IMR-90 (cell line): ENCODE data around the gene SRP14. TPM values are rescaled to one million over a fixed set of nuclear protein-coding genes. Genes with fewer than 3 reads are reported as not detected.

Experiments used
- ATAC-seq: fragments of 200-7000 bp; cut with Tn5 transposase; 2 replicates; pipeline ENCODE4 v1.9.1; 2020; ENCODE audit warnings: low read depth, mild to moderate bottlenecking, moderate library complexity
- BruUV-seq: library from RNA; stranded (reverse); fragments of 400-500 nt; replicated peaks from 2 replicates; lab custom pipeline; 2021; lab: Mats Ljungman, UMichigan
- CTCF ChIA-PET: fragments of 300-600 bp; formaldehyde crosslinking; extraction: SDS; loops from one replicate; lab custom pipeline; 2021; ENCODE audit warnings: antibody characterized with exemption; lab: Yijun Ruan, JAX
- POLR2A ChIA-PET: fragments of 300-600 bp; sonication (Branson Sonifier 250); formaldehyde crosslinking; loops from one replicate; lab custom pipeline; 2022; ENCODE audit warnings: antibody characterized with exemption; ENCODE audit not compliant: unreplicated experiment; lab: Charles Lee
- DNase-seq: peaks from one replicate; pipeline ENCODE4 v3.0.0; 2013
- H2AFZ ChIP-seq: replicated peaks from 2 replicates; pipeline ENCODE3; 2013; ENCODE audit warnings: low read length, mild to moderate bottlenecking; ENCODE audit not compliant: poor library complexity
- H2AK5ac ChIP-seq: 2 replicates; pipeline ENCODE4 v1.6.1; 2013; ENCODE audit warnings: low read depth, low read length, inconsistent platforms
- H2AK9ac ChIP-seq: replicated peaks from 2 replicates; pipeline ENCODE3; 2013; ENCODE audit warnings: mild to moderate bottlenecking, low read depth, low read length, moderate library complexity; ENCODE audit not compliant: poor library complexity
- H2BK120ac ChIP-seq: 2 replicates; pipeline ENCODE4 v1.6.1; 2013; ENCODE audit warnings: low read depth, low read length, inconsistent platforms
- H2BK15ac ChIP-seq: 3 replicates; pipeline ENCODE4 v1.6.1; 2013; ENCODE audit warnings: low read depth, low read length, inconsistent platforms
- H2BK20ac ChIP-seq: 2 replicates; pipeline ENCODE4 v1.6.1; 2013; ENCODE audit warnings: low read depth, mild to moderate bottlenecking, inconsistent platforms, low read length, moderate library complexity
- H2BK5ac ChIP-seq: 2 replicates; pipeline ENCODE4 v1.6.1; 2013; ENCODE audit warnings: mild to moderate bottlenecking, low read depth, low read length, inconsistent platforms; ENCODE audit not compliant: poor library complexity, severe bottlenecking
- H3K14ac ChIP-seq: replicated peaks from 2 replicates; pipeline ENCODE4 v1.6.1; 2013; ENCODE audit warnings: low read depth, low read length, inconsistent platforms
- H3K18ac ChIP-seq: 2 replicates; pipeline ENCODE4 v1.6.1; 2013; ENCODE audit warnings: low read depth, low read length, control low read depth
- H3K23ac ChIP-seq: 2 replicates; pipeline ENCODE4 v1.6.1; 2013; ENCODE audit warnings: low read depth, low read length, inconsistent platforms
- H3K27ac ChIP-seq: 2 replicates; pipeline ENCODE4 v1.5.1; 2013; ENCODE audit warnings: mild to moderate bottlenecking, control low read depth, low read length; ENCODE audit not compliant: insufficient read depth
- H3K27me3 ChIP-seq: 2 replicates; pipeline ENCODE4 v1.6.1; 2013; ENCODE audit warnings: low read length; ENCODE audit not compliant: control insufficient read depth, insufficient read depth
- H3K36me3 ChIP-seq: 2 replicates; pipeline ENCODE4 v1.6.1; 2013; ENCODE audit warnings: low read length, mixed read lengths; ENCODE audit not compliant: control insufficient read depth, insufficient read depth
- H3K4ac ChIP-seq: 2 replicates; pipeline ENCODE4 v1.6.1; 2013; ENCODE audit warnings: low read depth, low read length, inconsistent platforms
- H3K4me1 ChIP-seq: 2 replicates; pipeline ENCODE4 v1.6.1; 2013; ENCODE audit warnings: low read length, mixed read lengths; ENCODE audit not compliant: control insufficient read depth, insufficient read depth
- H3K4me2 ChIP-seq: 2 replicates; pipeline ENCODE4 v1.6.1; 2013; ENCODE audit warnings: low read depth, mild to moderate bottlenecking, control low read depth, low read length, moderate library complexity
- H3K4me3 ChIP-seq: 2 replicates; pipeline ENCODE4 v1.5.1; 2013; ENCODE audit warnings: low read depth, mild to moderate bottlenecking, control low read depth, low read length, moderate library complexity; ENCODE audit not compliant: insufficient read depth
- H3K56ac ChIP-seq: 2 replicates; pipeline ENCODE4 v1.6.1; 2013; ENCODE audit warnings: low read length, inconsistent platforms; ENCODE audit not compliant: insufficient read depth; ENCODE audit errors: extremely low read depth
- H3K79me1 ChIP-seq, 2 experiments: 2 replicates each; pipeline ENCODE4 v1.6.1; 2013; ENCODE audit warnings: low read length in 2 of 2, inconsistent platforms in 1 of 2, low read depth in 1 of 2
- H3K9ac ChIP-seq: 2 replicates; pipeline ENCODE4 v1.6.1; 2013; ENCODE audit warnings: low read depth, low read length, control low read depth
- H3K9me1 ChIP-seq: 2 replicates; pipeline ENCODE4 v1.6.1; 2013; ENCODE audit warnings: low read length, inconsistent platforms; ENCODE audit not compliant: insufficient read depth
- H3K9me3 ChIP-seq: 2 replicates; pipeline ENCODE4 v1.6.1; 2013; ENCODE audit warnings: low read length; ENCODE audit not compliant: control insufficient read depth, insufficient read depth
- H4K20me1 ChIP-seq: 2 replicates; pipeline ENCODE4 v1.6.1; 2013; ENCODE audit warnings: low read length, inconsistent platforms; ENCODE audit not compliant: insufficient read depth
- H4K5ac ChIP-seq: 2 replicates; pipeline ENCODE4 v1.6.1; 2013; ENCODE audit warnings: mild to moderate bottlenecking, low read depth, low read length, control low read depth
- H4K8ac ChIP-seq, 2 experiments: 2 replicates each; pipeline ENCODE4 v1.6.1; 2013; ENCODE audit warnings: low read depth in 2 of 2, low read length in 2 of 2, control low read depth in 1 of 2, inconsistent platforms in 1 of 2
- H4K91ac ChIP-seq: 2 replicates; pipeline ENCODE4 v1.6.1; 2013; ENCODE audit warnings: low read depth, low read length, inconsistent platforms; ENCODE audit not compliant: insufficient read depth
- BHLHE40 ChIP-seq: fragments of 150-350 bp; IDR thresholded peaks from 2 replicates; pipeline ENCODE4 v1.6.1; 2016; ENCODE audit warnings: mild to moderate bottlenecking, low read depth, low read length
- CHD1 ChIP-seq: IDR thresholded peaks from 2 replicates; pipeline ENCODE4 v1.6.1; 2012; ENCODE audit warnings: low read depth, low read length, improper control_type of control experiment
- FOS ChIP-seq: fragments of 150-350 bp; IDR thresholded peaks from 2 replicates; pipeline ENCODE4 v1.6.1; 2016; ENCODE audit warnings: low read depth, low read length
- MAZ ChIP-seq: IDR thresholded peaks from 2 replicates; pipeline ENCODE4 v1.6.1; 2012; ENCODE audit warnings: low read depth, mild to moderate bottlenecking, low read length, improper control_type of control experiment, moderate library complexity, borderline replicate concordance
- MXI1 ChIP-seq: IDR thresholded peaks from 2 replicates; pipeline ENCODE4 v1.6.1; 2012; ENCODE audit warnings: low read depth, mild to moderate bottlenecking, low read length, moderate library complexity, borderline replicate concordance
- NFE2L2 ChIP-seq: fragments of 150-350 bp; IDR thresholded peaks from 2 replicates; pipeline ENCODE4 v1.6.1; 2016; ENCODE audit warnings: low read depth, mild to moderate bottlenecking, low read length
- POLR2A ChIP-seq: IDR thresholded peaks from 2 replicates; pipeline ENCODE4 v1.6.1; 2012; ENCODE audit warnings: mild to moderate bottlenecking, low read depth, low read length
- RCOR1 ChIP-seq: IDR thresholded peaks from 2 replicates; pipeline ENCODE4 v1.6.1; 2012; ENCODE audit warnings: mild to moderate bottlenecking, low read length, improper control_type of control experiment; ENCODE audit not compliant: insufficient replicate concordance
- RFX5 ChIP-seq: IDR thresholded peaks from 2 replicates; pipeline ENCODE4 v1.8.0; 2012; ENCODE audit warnings: low read depth, mild to moderate bottlenecking, low read length, moderate library complexity
- SMC3 ChIP-seq: fragments of 150-350 bp; IDR thresholded peaks from 2 replicates; pipeline ENCODE4 v1.6.1; 2016; ENCODE audit warnings: low read depth, mild to moderate bottlenecking, antibody characterized with exemption, low read length, moderate library complexity
- USF2 ChIP-seq: fragments of 150-350 bp; IDR thresholded peaks from 2 replicates; pipeline ENCODE4 v1.6.1; 2017; ENCODE audit warnings: mild to moderate bottlenecking, antibody characterized with exemption, low read length, low read depth
- WGBS, 2 experiments: methylation state at CpG; one replicate each; pipeline versions ENCODE4 v1.1.5 to v1.1.7; 2013; ENCODE audit warnings: missing lambda C conversion rate in 2 of 2; ENCODE audit not compliant: insufficient read length in 1 of 2; ENCODE audit errors: extremely low coverage in 2 of 2; 5-methylcytosine and 5-hydroxymethylcytosine counted together
- dilution Hi-C: fragments of 300-500 bp; cut with HindIII; formaldehyde crosslinking; loops from one replicate; pipeline ENCODE4 v1.14.3; 2018; ENCODE audit warnings: low sequenced_read_pairs; ENCODE audit not compliant: unreplicated experiment
- in situ Hi-C: fragments of 300-500 bp; cut with MboI; formaldehyde crosslinking; loops from 3 replicates; pipeline ENCODE4 v1.14.3; 2019; ENCODE audit warnings: low sequenced_read_pairs, inconsistent platforms, mixed read lengths
- intact Hi-C: fragments of 100-400 bp; cut with micrococcal nuclease; formaldehyde crosslinking; loops from 2 replicates; pipeline ENCODE4 v1.10.0; 2022
- polyA plus RNA-seq, 3 experiments: library from polyadenylated mRNA; depleted of rRNA; stranded (reverse); fragments of >200 nt; gene quantifications; 2 replicates each; pipeline ENCODE4 v1.2.3, GENCODE V29; 2012; ENCODE audit warnings: low replicate concordance in 1 of 3
- total RNA-seq: library from RNA; depleted of rRNA; stranded (reverse); fragments of >200 nt; gene quantifications from 2 replicates; pipeline ENCODE4 v1.2.3, GENCODE V29; 2012
- TF ChIP-seq, protein P1 (sequence below): conservative IDR thresholded peaks from 2 replicates; pipeline ENCODE4 v1.5.1; 2012; ENCODE audit warnings: mild to moderate bottlenecking, low read depth, low read length, improper control_type of control experiment
- TF ChIP-seq, protein P2 (sequence below): fragments of 150-350 bp; IDR thresholded peaks from 2 replicates; pipeline ENCODE4 v1.6.1; 2016; ENCODE audit warnings: low read depth, mild to moderate bottlenecking, low read length, moderate library complexity, borderline replicate concordance

Gene SRP14
- total and polyA plus RNA-seq, 2 of the 4 experiments (the other 2 are of a cell fraction), result 106 to 295 TPM

DNA sequence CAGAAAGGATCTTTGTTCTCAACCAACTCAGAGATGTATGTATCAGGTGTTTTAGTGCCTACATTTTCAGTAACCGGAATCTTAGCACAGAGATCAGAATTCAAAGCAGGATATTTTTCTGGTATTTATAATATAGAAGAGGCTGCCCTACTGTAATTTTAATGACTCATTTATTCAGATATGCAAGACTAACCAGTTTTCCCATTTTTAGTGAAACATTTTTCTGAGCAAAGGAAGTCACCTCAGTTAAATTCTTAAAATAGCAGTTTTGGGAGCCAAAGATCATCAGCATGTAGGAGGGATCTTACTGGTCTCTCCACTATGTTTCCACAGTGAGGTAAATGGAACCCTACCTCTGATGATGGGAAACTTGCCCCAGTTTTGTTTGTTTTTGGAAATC, 42.0 kb downstream of the SRP14 start:
- ChIA-PET POLR2A (no interaction called here), CTCF (no interaction called here)
- Histone ChIP-seq H3K79me1 (peaks cover 14 to 16% of the 10 kb centered on the region in 2 experiments; a peak in 3 of 4 replicates), H3K4me1 (peaks cover 6% of the 10 kb centered on the region; the same call in 1 of the 2 replicates), H4K5ac (no peak overlapping the region), H3K56ac (no peak overlapping the region), H2BK120ac (peak overlapping the region; percentile 80; the same call in 1 of the 2 replicates), H2AFZ (no peak overlapping the region), H3K4me2 (peak overlapping the region; percentile 63; the same call in 1 of the 2 replicates), H3K27ac (peak overlapping the region; percentile 37; the same call in 1 of the 2 replicates), H2AK5ac (no peak overlapping the region; the same call in 1 of the 2 replicates), H3K36me3 (peaks cover 35% of the 10 kb centered on the region), H3K23ac (peak overlapping the region; percentile 31; the same call in 1 of the 2 replicates), H2BK5ac (peak overlapping the region; percentile 93), H4K91ac (0 out of 2 replicates have a peak overlapping the region, but pooled peaks have one; percentile 63), H3K9me3 (no peaks in the 10 kb centered on the region), H3K9me1 (peaks cover 12% of the 10 kb centered on the region), H2BK15ac (peak overlapping the region; percentile 98; the same call in 1 of the 3 replicates), H3K9ac (no peak overlapping the region), H3K18ac (peak overlapping the region; percentile 24; the same call in 1 of the 2 replicates), H3K4ac (peak overlapping the region; percentile 84; the same call in 1 of the 2 replicates), H4K20me1 (no peaks in the 10 kb centered on the region; the same call in 1 of the 2 replicates), H3K27me3 (no peaks in the 10 kb centered on the region), H3K4me3 (no peak overlapping the region), H3K14ac (peak overlapping the region; percentile 89), H2AK9ac (no peak overlapping the region), H4K8ac (peak overlapping the region in 1 of 2 experiments; percentile 77; a peak in 1 of 4 replicates), H2BK20ac (peak overlapping the region; percentile 91)
- ATAC-seq (peak; percentile 78), DNase-seq (peak; percentile 56)
- dilution Hi-C loops, result no loop called here
- TF ChIP-seq MAZ, result no peak
- TF ChIP-seq USF2, result no peak
- no peak for TF ChIP-seq NFE2L2
- TF ChIP-seq SMC3, result no peak
- TF ChIP-seq RCOR1, result no peak
- TF ChIP-seq POLR2A, result no peak
- TF ChIP-seq CHD1, result no peak
- TF ChIP-seq FOS, result no peak
- TF ChIP-seq, protein P1, sequence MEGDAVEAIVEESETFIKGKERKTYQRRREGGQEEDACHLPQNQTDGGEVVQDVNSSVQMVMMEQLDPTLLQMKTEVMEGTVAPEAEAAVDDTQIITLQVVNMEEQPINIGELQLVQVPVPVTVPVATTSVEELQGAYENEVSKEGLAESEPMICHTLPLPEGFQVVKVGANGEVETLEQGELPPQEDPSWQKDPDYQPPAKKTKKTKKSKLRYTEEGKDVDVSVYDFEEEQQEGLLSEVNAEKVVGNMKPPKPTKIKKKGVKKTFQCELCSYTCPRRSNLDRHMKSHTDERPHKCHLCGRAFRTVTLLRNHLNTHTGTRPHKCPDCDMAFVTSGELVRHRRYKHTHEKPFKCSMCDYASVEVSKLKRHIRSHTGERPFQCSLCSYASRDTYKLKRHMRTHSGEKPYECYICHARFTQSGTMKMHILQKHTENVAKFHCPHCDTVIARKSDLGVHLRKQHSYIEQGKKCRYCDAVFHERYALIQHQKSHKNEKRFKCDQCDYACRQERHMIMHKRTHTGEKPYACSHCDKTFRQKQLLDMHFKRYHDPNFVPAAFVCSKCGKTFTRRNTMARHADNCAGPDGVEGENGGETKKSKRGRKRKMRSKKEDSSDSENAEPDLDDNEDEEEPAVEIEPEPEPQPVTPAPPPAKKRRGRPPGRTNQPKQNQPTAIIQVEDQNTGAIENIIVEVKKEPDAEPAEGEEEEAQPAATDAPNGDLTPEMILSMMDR, result no peak
- TF ChIP-seq BHLHE40, result no peak
- TF ChIP-seq MXI1, result no peak
- TF ChIP-seq, protein P2, sequence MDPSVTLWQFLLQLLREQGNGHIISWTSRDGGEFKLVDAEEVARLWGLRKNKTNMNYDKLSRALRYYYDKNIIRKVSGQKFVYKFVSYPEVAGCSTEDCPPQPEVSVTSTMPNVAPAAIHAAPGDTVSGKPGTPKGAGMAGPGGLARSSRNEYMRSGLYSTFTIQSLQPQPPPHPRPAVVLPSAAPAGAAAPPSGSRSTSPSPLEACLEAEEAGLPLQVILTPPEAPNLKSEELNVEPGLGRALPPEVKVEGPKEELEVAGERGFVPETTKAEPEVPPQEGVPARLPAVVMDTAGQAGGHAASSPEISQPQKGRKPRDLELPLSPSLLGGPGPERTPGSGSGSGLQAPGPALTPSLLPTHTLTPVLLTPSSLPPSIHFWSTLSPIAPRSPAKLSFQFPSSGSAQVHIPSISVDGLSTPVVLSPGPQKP, result no peak
- no peak for TF ChIP-seq RFX5
- intact Hi-C loops, result loop anchor here (5.0 kb wide), 1 partner anchor 45 kb away; no protein-coding TSS in a partner anchor
- no TSS peak for BruUV-seq
- WGBS, 2 experiments, result no CpG with 5 or more reads among the region's 1 CpG
- in situ Hi-C loops, result no loop called here
